Stimulated activated CD8-positive, alpha-beta memory T cell treated with anti-CD3 and anti-CD28 coated beads, Interleukin-15, amount 100 ng/mL, for 24 hours (primary cell): Measurements from ENCODE around the gene AMN.

ENCODE experiments used
- DNase-seq: peaks from one replicate; pipeline ENCODE4 v3.0.0-alpha.2; 2020; ENCODE audit warnings: low read depth

Gene AMN

GRCh38 chr14:102943979-102944378, 21.5 kb downstream of the AMN start:
- DNase-seq: no peak

DNA sequence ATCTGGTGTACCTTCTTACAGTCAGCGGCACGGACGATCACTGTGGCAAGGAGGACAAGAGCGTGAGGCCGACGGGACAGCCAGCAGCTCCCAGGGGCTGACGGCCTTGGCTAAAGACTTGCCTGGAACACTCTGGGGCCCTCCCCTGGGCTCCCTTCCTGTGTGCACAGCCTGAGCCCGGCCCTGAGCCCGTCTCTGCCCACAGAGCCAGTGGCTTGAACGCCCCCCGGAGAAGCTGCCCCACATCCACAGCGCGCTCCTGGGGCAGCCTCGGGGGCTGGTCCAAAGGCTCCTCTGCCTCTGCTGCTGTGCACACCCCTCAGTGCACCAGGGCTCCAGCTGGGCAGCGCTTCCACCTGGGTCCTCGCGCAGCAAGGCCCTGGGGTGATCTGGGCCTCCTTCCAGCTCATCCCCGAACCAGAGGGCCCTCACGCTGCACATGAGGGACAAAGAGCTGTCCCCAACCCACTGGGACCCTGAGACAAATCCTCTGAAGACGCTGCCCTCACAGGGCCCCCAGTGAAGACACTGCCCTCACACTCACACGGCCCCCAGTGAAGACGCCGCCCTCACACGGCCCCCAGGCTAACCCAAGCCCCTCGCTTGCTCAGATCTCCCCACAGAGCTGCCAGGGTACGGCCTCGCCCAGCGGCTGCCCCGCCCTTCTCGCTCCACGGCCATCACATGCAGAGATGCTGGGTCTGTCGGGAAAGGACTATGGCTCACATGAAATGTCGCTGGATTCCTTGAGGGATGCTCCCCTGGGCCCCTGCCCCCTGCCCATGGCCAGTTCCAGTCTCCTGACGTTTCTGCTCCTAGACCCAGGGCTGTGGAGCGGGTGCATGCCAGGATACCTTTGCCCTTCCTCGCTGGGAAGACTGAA, 22.2 kb downstream of the AMN start:
- DNase-seq: no peak

DNA sequence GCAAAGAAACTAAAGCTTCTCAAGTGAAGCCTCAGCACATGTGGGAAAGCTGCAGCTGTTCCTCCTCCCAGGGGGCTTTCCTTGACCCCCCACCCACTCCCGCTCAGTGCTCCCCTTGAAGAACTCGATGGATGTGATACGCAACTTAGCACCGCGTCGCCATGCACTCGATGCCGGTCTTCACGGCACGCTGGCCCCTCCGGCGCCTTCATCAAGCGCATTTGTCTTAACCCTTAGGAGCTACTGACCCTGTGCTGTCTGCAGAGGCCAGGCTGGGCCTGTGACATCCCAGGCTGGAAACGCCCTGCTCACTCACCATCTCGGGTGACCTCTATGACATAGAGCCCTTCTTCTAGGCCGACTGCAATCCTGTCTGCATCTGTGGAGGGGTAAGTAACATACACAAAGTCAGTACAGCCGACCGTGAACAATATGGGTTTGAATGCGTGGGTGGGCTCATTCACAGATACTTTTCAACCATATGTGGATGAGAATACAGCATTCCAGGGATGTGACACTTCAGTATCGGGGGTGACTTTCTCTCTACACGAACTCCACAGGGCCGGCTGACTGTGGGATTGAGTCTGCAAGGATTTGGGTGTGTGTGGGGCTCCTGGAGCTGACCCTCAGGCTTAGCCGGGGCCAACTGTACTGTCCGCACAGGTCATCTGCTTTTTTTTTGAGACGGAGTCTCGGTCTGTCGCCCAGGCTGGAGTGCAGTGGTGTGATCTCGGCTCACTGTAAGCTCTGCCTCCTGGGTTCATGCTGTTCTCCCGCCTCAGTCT, 23.1 kb downstream of the AMN start:
- DNase-seq: no peak

DNA sequence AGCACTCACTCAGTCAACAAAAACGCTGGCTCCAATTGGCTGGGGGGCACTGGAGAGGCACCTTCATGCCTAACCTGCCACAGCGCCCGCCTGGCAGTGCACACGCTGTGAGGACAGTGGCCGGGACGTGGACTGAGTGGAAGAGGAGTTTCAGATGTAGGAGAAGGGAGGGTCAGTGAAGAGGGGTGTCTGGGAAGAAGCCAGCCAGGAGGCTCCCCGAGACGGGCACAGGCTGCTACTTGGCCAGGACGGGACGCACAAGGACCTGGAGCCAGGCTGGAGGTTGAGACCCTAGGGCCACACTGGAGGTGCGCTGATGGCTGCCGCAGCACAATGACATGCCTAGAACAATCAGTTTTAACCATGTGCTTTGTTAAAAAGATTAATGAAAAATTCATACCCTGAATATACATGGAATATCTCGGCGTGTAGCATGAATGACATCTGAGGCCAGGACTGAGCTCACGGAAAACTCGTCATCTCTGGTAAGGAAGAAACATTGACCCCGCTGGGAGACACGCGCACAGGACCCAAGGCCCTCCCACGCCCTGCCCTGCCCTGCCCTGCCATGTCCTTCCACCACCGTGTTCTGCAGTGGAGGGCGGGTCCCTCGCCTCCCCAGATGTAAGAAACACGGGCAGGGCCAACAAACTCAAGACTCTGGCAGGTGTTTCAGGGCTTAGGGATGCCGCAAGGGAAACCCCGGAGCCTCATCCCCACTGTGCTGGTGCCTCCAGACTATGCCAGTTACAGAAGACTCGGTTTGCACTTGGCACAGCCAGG, 25.0 kb downstream of the AMN start:
- DNase-seq: no peak

GRCh38 chr14:102948698-102949061, 26.2 kb downstream of the AMN start:
- no peak for DNase-seq

- DNase-seq: no peak
Measured at GRCh38 chr14:102949062-102949800, 26.8 kb downstream of the AMN start.

DNA sequence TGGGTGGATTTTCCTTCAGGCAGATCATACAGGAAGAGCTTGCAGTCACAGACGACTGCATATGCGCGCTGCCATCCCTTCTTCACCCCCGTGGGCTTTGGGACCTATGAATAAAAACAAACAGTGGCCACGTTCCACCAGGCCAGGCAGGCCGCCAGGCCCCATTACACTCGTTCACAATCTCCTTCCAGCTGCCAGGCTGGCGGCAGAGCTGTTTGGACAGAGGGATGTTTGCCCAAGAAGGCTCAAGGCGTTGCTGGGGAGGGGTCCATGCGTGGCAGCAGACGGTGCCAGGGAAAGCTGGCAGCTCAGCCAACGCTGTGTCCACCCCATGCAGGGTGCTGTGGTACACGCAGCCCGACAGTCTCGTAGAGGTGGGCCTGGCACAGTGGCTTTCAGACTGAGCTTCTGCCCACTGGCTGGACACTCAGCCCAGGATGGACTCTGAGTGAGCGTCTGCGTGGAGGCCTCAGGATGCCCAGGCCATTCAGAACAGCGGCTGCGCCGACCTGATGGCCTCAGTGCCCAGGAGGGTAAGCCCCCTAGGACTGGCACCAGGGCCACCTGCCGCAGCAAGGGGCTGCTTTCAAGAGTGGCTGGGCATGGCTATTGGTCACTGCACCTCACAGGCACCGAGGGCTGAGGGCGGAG, 27.5 kb downstream of the AMN start:
- DNase-seq: no peak

DNA sequence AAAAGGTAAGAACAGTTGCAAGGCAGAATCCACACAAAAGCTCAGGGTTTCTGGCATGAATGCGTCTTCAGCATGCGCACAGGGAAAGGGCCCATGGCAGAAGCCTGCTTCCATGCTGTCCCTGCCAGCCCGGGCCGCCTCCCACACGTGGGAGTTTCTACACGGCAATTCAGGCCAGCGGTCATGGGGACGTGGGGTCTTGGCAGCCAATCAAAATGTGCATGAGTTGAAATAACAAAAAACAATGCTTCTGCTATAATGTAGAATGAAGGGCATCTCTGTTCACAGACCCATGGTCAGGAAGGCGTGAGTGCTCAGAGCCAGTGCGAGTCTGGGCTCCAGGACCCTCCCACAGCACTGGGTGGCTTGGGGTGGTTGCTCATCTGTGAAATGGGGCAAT, 28.6 kb downstream of the AMN start:
- DNase-seq: no peak

DNA sequence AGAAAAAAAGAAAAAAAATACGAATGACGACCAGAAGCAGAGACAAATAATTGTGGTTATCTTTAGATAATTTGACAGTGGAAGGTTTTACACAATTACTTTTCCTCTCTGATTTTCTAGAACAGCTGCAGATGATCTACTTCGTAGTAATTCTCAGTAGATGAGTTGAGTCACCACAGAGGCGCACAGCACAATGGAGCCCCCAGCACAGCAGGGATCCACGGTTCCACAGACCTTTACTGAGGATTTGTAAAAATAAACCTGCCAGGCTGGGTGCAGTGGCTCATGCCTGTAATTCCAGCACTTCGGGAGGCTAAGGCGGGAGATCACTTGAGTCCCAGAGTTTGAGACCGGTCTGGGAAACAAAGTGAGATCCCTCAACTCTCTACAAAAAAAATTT, 29.3 kb downstream of the AMN start:
- no peak for DNase-seq

- no peak for DNase-seq
Measured at GRCh38 chr14:102952276-102952675, 29.8 kb downstream of the AMN start.

DNA sequence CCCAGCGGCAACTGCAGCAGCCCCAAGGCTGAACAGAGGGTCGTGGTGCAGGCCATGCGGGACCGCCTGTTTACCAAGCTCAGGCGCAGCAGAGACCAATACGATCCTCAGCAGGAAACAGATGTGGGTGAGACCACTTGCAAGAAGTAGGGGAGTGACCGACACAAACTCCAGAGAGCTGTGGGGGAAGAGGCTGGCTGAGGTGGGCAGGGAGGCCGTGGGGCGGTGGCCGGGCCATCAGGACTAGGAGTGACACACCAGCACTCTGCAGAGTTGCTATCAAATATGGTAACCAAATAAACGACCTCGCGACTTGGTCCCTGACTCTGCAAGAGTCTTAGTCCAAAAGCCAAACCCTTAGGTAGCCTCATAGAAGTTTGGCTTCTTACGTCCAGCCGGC, 30.6 kb downstream of the AMN start:
- no peak for DNase-seq

DNA sequence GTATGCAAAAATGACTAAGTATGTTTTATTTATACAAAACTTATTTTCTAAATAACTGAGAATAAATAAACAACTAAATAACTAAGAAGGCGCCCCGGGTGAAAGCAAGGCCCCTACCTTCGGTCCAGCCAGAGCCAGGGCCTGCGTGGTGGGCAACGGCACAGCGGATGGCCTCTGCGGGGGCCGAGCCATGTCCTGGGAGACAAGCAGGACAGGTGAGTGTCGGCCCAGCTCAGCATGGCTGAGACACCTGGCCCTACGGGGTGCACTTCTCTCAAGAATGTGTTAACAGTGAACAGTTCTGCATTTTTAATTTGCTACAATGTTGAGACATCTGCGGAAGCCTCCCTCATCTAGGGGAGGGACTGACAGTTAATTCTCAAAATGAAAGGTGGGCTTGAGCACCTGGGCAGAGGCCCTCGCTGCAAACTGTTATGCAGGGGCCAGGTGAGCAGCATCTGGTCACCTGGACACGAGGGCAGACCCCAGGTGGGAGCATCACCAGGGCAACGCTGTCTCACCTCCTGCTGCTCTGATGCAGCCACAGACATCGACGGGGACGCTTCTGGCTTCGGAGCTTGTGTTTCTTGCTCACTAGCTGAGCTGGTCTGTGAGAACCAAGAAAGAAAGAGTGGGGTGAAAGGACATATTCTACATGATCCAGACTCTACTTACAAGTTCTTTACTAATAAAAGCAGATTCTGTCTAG, 31.8 kb downstream of the AMN start:
- no peak for DNase-seq

DNA sequence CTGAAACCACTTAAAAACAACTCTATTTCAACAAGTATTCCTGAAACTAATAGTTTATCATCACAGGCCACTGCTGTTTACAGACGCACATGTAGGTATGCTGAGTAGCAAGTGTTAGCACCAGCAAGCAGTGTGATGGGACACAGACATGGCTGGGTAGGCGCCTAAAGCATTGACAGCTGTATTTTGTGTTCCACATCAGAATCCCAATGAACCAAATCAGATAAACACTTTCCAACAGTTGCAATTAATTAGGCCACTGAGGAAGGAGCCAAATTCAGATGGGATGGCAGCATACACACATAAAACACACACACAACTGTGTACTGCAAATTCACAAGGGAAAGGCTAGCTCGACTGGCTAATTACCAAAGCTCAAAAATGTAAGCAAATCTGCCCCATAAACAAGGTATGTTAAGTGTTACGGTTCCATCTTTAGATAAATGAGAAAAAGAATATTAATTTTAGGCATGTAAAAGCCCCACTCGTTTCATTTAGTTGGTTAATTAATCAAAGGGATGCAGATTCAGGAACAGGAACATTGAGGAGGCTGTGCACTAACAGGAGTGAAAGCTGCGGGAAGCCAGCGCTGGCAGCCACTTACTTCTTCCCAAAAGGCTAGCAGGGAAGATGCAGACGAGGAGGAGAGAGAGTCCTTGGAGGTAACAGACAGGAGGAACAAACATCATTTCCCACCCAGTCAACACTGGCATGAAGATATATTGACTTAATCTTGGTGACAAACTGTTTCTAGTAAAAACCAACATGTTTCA, 33.4 kb downstream of the AMN start:
- DNase-seq: no peak

DNA sequence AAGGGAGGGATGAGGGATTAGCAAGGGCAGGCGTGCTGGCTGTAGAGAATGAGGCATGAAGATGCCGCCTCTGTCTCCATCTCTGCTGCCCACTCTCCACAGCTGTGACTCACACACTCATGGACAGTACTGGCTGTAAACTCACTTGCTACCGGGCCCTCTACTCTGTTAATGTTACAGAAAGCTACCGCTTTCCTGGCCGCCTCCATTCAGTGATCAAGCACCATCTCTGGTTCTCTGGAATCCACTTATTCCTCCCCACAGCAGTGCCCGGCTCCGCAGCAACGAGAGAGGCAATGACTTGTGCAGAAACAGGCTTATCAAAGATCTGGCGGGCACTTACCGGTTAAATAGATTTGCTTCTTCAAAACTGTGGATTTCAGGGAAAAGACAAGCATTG, 34.8 kb downstream of the AMN start:
- DNase-seq: no peak

GRCh38 chr14:102958461-102958860, 36.0 kb downstream of the AMN start:
- DNase-seq: no peak

- DNase-seq: no peak
Measured at GRCh38 chr14:102962111-102962627, 39.7 kb downstream of the AMN start.

GRCh38 chr14:102964152-102964730, 41.8 kb downstream of the AMN start:
- DNase-seq: no peak

- no peak for DNase-seq
Measured at GRCh38 chr14:102965282-102965681, 42.8 kb downstream of the AMN start.

DNA sequence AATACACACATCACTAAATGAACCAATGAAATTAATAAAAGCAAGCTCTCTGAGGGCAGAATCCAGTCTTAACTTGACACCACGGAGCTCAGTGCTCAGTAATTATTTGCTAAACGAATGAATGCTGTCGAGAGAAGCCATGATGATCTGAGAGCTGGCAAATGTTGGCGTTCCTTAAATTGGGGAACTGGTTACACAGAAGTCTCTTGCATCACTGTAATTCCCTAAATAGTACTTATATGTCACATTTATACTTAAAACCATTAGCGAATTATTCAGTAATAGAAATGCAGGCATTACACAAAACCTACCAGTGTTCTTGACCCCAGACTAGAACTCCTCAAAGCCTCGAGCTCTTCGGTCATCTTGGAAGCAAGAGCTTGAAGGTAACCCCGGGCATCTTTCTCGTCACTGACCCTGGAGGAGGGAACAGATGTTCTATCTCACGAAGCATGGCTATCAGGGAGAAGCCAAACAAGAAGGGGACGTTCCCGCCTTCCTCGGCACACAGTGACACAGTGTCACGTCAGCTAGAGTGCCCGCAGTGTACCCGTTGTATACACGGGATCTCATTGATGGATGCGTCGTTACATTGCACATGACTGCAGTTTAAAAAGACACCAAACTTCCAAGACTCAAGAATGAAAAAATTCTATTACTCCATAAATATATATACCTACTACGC, 43.6 kb downstream of the AMN start:
- DNase-seq: no peak
